ENCODE data around the gene PHLPP1. TPM values are rescaled to one million over a fixed set of nuclear protein-coding genes. Genes with fewer than 3 reads are reported as not detected.

PHLPP1 gene
- total RNA-seq, 1 donor from 2014 or later = 4.9 TPM

GRCh38 chr18:62844850-62845643 is 129.7 kb downstream of the PHLPP1 start:
- DNase-seq (ENCODE audit: low read depth) = no peak

GRCh38 chr18:62846313-62846712 is 131.0 kb downstream of the PHLPP1 start:
- no peak for DNase-seq (ENCODE audit: low read depth)

DNA sequence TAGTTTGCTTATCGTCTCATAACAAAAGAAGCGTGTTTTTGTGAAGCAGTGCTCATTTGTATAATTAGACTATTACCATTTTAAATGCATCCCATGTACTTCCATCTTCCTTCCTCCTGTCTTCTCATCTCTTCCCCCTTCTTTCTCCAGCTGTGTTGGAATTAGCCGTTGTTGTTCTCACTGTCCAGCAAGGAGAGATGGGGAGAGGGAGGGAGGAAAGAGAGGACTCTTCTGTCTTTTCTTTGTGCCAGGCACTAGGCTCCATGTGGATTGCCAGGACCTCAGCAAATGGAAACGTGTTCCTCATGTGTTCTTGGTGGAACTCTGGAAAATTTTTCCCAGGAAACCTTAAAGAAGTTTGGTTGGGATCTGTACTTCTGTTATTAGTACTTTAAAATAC is 131.7 kb downstream of the PHLPP1 start:
- no peak for DNase-seq (ENCODE audit: low read depth)

DNA sequence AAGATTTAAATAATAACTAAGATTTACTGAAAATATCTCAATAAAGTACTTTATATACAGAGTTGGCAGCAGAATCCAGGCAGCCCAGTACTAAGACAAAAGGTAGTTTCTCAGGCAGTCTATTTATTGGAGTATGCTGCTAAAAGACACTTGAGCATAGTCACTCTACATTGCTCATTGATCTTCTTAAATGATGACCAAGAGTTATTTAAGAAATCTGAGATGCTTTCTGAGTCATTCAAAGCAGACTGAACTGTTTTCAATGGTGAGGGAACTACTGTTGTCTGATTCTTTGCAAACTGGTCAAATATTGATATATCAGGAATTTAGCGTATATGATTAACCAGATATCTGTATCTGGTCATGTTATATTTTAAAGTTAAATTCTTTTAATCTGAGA is 133.6 kb downstream of the PHLPP1 start:
- DNase-seq (ENCODE audit: low read depth) = no peak

DNA sequence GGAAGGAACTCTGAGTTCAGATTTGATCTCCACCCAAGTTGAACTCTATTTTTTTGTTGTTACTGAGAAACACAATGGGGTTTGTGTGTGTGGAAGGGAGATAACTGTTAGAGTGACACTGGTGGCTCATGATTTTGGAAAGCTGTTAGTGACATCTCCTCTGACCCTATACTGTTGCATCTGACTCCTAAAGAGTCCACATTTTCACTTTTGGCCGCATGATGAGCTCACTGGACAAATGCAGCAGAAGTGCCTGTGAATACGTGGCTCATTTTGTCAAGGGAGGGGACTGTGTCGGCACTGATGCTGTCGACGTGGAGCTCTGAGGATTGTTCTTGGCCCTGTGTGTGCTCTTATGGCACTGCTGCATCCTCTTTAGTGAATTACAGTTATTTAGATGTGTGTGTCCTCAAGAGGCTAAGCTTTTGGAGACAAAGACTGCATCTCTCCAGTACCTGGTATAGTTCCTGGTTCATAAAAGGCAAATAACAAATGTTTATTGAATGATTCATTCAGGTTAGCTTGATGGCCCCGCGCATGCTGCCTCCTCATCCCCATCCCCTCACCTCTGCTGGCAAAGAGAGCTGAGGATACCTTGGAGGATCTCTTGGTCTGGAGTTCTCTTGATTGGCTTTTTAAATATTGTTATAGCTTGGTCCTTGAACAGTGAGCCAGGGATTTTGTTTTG is 135.4 kb downstream of the PHLPP1 start:
- DNase-seq (ENCODE audit: low read depth) = no peak

DNA sequence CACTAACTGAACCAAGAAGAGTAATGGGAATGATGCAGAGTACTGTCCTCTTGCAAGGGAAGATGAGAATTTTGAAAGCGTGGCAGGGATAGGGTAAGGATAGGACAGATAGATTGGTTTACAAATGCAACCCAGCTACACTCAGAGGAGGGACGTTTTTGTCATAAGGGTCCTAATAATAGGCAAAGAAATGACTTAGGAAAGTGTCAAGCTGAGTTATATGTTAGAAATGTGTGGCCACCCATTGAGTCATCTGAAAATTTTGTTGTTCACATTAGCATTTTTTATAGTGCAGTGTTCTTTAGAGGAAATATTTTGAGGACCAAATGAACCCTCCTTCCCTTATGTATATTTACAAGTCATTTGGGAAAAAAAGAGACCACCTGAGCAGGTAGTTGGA is 137.5 kb downstream of the PHLPP1 start:
- peak; percentile 7 for DNase-seq (ENCODE audit: low read depth)

GRCh38 chr18:62856294-62856693 is 141.0 kb downstream of the PHLPP1 start:
- no peak for DNase-seq (ENCODE audit: low read depth)

DNA sequence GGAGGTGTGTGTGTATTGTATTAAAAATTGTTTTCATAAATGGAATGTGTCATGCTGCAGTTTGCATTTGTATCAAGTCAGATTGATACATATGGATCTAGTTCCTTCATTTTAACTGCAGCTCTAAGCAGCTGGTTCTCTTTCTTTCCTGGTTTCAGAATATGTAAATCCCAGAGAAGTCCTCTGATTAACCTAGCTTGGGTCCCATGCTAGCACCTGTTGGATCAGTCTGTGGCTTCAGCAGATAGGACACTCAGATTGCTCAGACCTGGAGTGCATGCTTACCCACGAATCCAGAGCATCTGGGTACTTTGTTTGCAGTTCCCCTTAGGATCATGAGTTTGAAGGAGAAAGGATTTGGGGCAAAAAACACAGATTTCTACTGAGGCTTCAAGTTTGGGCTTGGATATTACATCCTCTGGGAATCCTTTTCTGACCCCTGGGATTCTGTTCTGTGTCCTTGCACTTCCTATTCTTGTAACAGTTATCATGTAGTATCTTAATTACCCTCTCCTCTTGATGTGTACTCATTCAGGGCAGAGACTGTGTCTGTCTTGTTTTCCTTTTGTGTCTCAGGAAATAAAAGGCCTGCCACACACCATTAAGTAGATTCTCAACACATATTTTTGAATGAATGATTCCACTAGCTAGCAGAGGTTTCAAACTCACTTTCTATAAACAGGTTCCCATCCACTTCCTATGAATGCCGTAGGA is 142.1 kb downstream of the PHLPP1 start:
- DNase-seq (ENCODE audit: low read depth) = peak; percentile 30

DNA sequence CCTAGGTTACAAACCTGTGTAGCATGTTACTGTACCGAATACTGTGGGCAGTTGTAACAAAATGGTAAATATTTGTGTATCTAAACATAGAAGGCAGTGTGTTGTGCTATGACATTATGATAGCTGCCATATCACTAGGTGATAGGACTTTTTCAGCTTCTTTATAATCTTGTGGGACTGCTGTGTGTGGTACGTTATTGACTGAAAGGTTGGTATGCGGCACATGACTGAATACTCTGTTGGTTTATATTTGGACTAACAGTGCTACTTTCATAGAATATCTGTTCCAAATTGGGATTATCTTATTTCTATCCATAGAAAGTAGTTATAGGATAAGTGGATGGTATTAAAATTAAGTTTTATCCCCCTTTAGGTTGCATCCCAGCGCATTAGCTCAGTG is 144.7 kb downstream of the PHLPP1 start:
- no peak for DNase-seq (ENCODE audit: low read depth)

- peak; percentile 11 for DNase-seq (ENCODE audit: low read depth)
Observed at GRCh38 chr18:62862466-62862865, 147.1 kb downstream of the PHLPP1 start.

- peak; percentile 22 for DNase-seq (ENCODE audit: low read depth)
Observed at GRCh38 chr18:62863579-62864001, 148.2 kb downstream of the PHLPP1 start.

GRCh38 chr18:62865498-62865897 is 150.2 kb downstream of the PHLPP1 start:
- DNase-seq (ENCODE audit: low read depth) = no peak

- no peak for DNase-seq (ENCODE audit: low read depth)
Observed at GRCh38 chr18:62867534-62867933, 152.2 kb downstream of the PHLPP1 start.

GRCh38 chr18:62868645-62869044 is 153.3 kb downstream of the PHLPP1 start:
- no peak for DNase-seq (ENCODE audit: low read depth)

- DNase-seq (ENCODE audit: low read depth) = no peak
Observed at GRCh38 chr18:62870643-62871042, 155.3 kb downstream of the PHLPP1 start.

- DNase-seq (ENCODE audit: low read depth) = no peak
Observed at GRCh38 chr18:62875323-62875722, 160.0 kb downstream of the PHLPP1 start.

DNA sequence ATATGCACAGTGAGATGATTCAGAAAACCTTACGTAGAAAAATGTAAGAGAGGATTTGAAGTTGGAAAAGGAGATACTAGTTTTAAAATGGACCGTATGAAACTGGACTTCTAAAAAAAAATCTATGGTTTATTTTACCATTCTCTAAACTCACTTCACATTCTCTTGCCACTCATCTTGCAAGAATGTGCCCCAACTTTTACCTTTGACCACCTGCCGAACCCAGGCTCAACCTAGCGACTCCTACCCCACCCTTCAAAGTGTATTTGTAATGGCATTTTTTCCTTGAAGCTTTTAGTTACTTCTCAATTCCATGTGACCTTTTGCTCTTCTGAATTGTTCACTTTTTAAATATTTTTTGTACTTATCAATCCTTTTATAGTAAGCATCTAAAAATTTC is 160.8 kb downstream of the PHLPP1 start:
- DNase-seq (ENCODE audit: low read depth) = no peak

DNA sequence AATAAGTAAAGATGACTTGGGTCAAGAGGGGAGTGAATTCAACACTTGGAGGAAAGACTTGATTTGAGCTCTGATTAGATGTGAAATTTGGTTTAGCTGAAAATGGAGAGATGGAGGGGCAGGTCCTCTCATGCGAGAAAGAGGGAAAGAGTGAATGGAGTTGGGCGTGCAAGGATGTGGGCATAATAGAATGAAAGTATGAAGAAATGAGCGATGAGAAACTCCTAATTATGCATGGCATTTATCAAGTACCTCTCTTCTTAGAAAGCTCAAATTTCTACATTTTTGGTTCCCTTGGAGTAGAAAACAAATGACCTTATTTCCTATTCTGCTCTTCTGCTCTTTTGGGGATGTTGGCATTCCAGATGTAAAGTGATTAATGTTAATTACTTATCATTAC is 161.5 kb downstream of the PHLPP1 start:
- no peak for DNase-seq (ENCODE audit: low read depth)

DNA sequence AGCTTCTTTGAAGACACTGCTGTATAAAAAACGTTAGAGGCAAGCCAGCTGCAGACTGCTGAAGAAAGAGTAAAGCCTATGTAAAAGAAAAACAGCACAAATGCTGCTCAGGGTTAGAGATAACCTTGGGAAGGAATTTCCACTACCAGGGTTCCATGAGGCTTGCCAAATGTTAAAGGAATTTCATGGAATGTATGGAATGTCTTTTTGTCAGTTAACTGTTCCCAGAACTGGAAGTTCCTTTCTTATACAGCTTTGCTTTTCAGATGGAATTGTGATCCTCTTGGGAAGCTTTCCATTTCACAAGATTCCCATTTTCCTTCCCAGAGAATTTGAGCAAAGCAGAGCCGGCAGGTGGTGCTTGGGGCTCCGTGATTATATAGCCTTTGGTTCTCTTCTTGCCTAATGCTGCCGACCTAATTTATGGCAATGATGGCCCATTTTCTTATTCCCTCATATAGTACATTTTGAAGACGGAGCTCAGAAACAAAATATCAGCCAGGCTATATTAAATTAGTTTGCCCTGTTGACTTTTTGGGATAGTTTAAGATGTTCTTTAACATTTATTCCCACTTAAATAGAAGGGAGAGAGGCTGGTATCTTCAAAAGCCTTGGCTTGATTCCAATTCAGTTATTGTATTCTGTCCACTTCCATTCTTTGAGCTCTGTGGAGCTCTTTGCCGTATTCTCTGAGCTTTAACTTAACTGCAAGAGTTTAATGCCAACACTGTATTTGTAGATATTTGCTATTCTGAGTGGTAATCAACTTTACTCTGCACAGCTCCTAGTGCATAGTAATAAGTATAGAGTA is 162.3 kb downstream of the PHLPP1 start:
- peak; percentile 48 for DNase-seq (ENCODE audit: low read depth)

DNA sequence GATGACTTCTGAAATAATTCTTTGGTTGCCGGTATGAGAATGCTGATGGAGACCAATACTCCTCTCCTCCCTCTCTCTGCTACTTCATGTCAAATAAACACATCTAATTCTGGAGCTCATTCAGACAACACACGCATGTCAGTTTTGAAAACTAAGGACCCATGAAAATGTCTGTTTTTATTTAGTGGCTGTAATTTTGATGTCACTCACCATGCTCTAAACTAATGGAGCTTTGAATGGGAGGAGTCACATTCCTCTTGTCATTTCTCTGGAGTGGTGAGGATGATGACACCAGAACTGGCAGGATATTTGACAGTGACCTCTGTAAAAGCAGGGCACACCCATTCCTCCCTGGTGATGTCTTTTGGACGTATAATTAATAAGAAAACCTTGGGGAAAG is 163.0 kb downstream of the PHLPP1 start:
- DNase-seq (ENCODE audit: low read depth) = peak; percentile 23

GRCh38 chr18:62880034-62880433 is 164.7 kb downstream of the PHLPP1 start:
- no peak for DNase-seq (ENCODE audit: low read depth)

Data from myocyte (in vitro differentiated cells).